ENCODE data around the gene GJB2.

DNA sequence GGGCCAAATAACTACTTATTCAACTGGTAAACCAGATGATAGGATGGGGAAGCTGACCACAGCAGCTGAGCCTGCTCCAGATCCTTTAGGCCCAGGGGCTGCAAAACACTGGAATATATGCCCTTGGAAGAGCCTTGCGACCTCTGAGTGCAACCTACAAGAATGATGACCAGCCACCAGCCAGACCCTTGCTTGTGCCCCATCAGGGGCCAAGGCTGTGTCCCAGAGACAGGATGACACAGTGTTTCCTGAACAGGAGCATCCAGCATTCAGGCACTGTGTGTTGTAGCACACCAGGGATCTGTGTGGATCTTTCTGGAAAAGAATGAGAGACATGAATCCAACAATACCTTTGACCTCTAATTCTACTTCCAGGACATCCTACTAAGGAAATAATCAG lies 46.4 kb downstream of the GJB2 start:
- TF ChIP-seq POLR2A (IDR thresholded peaks at IDR 0.05): no peak
- TF ChIP-seq, protein P1, sequence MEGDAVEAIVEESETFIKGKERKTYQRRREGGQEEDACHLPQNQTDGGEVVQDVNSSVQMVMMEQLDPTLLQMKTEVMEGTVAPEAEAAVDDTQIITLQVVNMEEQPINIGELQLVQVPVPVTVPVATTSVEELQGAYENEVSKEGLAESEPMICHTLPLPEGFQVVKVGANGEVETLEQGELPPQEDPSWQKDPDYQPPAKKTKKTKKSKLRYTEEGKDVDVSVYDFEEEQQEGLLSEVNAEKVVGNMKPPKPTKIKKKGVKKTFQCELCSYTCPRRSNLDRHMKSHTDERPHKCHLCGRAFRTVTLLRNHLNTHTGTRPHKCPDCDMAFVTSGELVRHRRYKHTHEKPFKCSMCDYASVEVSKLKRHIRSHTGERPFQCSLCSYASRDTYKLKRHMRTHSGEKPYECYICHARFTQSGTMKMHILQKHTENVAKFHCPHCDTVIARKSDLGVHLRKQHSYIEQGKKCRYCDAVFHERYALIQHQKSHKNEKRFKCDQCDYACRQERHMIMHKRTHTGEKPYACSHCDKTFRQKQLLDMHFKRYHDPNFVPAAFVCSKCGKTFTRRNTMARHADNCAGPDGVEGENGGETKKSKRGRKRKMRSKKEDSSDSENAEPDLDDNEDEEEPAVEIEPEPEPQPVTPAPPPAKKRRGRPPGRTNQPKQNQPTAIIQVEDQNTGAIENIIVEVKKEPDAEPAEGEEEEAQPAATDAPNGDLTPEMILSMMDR (IDR thresholded peaks at IDR 0.05): no peak
